Nephron progenitor cell (in vitro differentiated cells): ENCODE data around the gene RGCC.
"Not testable (repeated sequence)": the region's sequence is repeated elsewhere in the genome, so short reads cannot be mapped to it uniquely, and the experiment has no call there.

Experiments used
- DNase-seq: peaks from one replicate; pipeline ENCODE4 v3.0.0; 2021
- H3K27ac Mint-ChIP-seq: 2 replicates; pipeline ENCODE4 v1.8.0; 2021; ENCODE audit warnings: mild to moderate bottlenecking, moderate library complexity, mixed read lengths
- H3K27me3 Mint-ChIP-seq: 2 replicates; pipeline ENCODE4 v1.8.0; 2021; ENCODE audit warnings: mild to moderate bottlenecking, low read depth, mixed read lengths; ENCODE audit not compliant: poor library complexity
- H3K36me3 Mint-ChIP-seq: 2 replicates; pipeline ENCODE4 v1.8.0; 2021; ENCODE audit warnings: low read depth, mixed read lengths
- H3K4me1 Mint-ChIP-seq: 2 replicates; pipeline ENCODE4 v1.8.0; 2021; ENCODE audit warnings: mixed read lengths
- H3K4me3 Mint-ChIP-seq: 2 replicates; pipeline ENCODE4 v1.8.0; 2021; ENCODE audit warnings: mild to moderate bottlenecking, moderate library complexity, mixed read lengths
- H3K9me3 Mint-ChIP-seq: 2 replicates; pipeline ENCODE4 v1.8.0; 2021; ENCODE audit warnings: mild to moderate bottlenecking, moderate library complexity, mixed read lengths
- TF ChIP-seq, protein P1 (sequence below): fragments of 200-600 bp; sonication (generic); IDR thresholded peaks from 2 replicates; pipeline ENCODE4 v1.5.0; 2021; ENCODE audit warnings: antibody characterized with exemption

RGCC gene

DNA sequence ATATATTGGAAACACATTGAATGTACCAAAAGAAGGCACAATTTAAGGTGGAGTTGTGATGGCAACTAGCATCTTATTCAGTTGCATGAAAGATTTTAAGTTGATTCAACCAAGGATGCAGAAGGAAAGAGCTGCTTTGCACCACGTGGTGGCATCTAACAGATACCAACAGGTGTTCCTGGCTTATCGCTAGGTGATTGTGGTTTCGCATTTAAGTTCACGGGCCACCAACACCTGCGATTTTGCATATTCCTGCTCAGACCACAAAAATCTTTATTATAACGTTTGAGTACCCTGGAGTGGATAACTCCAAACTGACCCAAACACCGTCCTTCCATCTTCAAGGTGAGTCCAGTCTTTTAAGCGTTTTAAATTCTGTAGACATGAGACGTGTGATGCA, 45.3 kb downstream of the RGCC start:
- Mint-ChIP-seq H3K9me3 (peaks cover 27% of the 10 kb centered on the region), H3K36me3 (no peaks in the 10 kb centered on the region), H3K27ac (no peak overlapping the region), H3K27me3 (peaks cover 7% of the 10 kb centered on the region), H3K4me1 (peaks cover 5% of the 10 kb centered on the region), H3K4me3 (no peak overlapping the region)
- DNase-seq = no peak
- TF ChIP-seq, protein P1, sequence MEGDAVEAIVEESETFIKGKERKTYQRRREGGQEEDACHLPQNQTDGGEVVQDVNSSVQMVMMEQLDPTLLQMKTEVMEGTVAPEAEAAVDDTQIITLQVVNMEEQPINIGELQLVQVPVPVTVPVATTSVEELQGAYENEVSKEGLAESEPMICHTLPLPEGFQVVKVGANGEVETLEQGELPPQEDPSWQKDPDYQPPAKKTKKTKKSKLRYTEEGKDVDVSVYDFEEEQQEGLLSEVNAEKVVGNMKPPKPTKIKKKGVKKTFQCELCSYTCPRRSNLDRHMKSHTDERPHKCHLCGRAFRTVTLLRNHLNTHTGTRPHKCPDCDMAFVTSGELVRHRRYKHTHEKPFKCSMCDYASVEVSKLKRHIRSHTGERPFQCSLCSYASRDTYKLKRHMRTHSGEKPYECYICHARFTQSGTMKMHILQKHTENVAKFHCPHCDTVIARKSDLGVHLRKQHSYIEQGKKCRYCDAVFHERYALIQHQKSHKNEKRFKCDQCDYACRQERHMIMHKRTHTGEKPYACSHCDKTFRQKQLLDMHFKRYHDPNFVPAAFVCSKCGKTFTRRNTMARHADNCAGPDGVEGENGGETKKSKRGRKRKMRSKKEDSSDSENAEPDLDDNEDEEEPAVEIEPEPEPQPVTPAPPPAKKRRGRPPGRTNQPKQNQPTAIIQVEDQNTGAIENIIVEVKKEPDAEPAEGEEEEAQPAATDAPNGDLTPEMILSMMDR = no peak

- Mint-ChIP-seq H3K9me3 (peaks cover 27% of the 10 kb centered on the region), H3K36me3 (no peaks in the 10 kb centered on the region), H3K4me3 (no peak overlapping the region), H3K27ac (no peak overlapping the region), H3K27me3 (peaks cover 5% of the 10 kb centered on the region), H3K4me1 (peaks cover 5% of the 10 kb centered on the region)
- TF ChIP-seq, protein P1 = no peak
- no peak for DNase-seq
Measured at GRCh38 chr13:41503356-41503755, 46.0 kb downstream of the RGCC start.

DNA sequence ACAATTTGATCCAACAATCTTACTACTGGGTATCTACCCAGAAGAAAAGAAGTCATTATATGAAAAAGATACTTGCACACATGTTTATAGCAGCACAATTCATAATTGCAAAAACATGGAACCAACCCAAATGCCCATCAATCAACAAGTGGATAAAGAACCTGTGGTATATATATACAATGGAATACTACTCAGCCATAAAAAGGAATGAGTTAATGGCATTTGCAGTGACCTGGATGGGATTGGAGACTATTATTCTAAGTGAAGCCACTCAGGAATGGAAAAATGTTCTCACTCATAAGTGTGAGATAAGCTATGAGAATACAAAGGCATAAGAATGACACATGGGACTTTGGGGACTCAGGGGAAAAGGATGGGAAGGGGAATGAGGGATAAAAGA, 47.3 kb downstream of the RGCC start:
- H3K9me3 Mint-ChIP-seq = peaks cover 27% of the 10 kb centered on the region
- not testable (repeated sequence) for H3K4me3 Mint-ChIP-seq, H3K4me1 Mint-ChIP-seq

GRCh38 chr13:41505209-41505835, 48.0 kb downstream of the RGCC start:
- DNase-seq = no peak
- Mint-ChIP-seq H3K4me3 (no peak overlapping the region), H3K9me3 (peaks cover 27% of the 10 kb centered on the region), H3K27me3 (peaks cover 4% of the 10 kb centered on the region), H3K27ac (no peak overlapping the region), H3K36me3 (no peaks in the 10 kb centered on the region), H3K4me1 (peaks cover 6% of the 10 kb centered on the region)
- TF ChIP-seq, protein P1 = no peak

More for the DNA sequence above, 47.3 kb downstream of the RGCC start:
- not testable (repeated sequence) for H3K27me3 Mint-ChIP-seq, DNase-seq, H3K27ac Mint-ChIP-seq, H3K36me3 Mint-ChIP-seq

GRCh38 chr13:41506312-41506711, 49.0 kb downstream of the RGCC start:
- Mint-ChIP-seq H3K4me1 (peaks cover 6% of the 10 kb centered on the region), H3K27ac (no peak overlapping the region), H3K36me3 (no peaks in the 10 kb centered on the region), H3K9me3 (peaks cover 36% of the 10 kb centered on the region), H3K27me3 (peaks cover 4% of the 10 kb centered on the region), H3K4me3 (no peak overlapping the region)
- no peak for DNase-seq
- TF ChIP-seq, protein P1 = no peak

- no peaks in the 10 kb centered on the region for H3K36me3 Mint-ChIP-seq
Measured at GRCh38 chr13:41509971-41510370, 52.6 kb downstream of the RGCC start.

More at GRCh38 chr13:41509971-41510370, 52.6 kb downstream of the RGCC start:
- Mint-ChIP-seq H3K27ac (no peak overlapping the region), H3K27me3 (peaks cover 6% of the 10 kb centered on the region), H3K9me3 (peaks cover 27% of the 10 kb centered on the region), H3K4me1 (peaks cover 6% of the 10 kb centered on the region), H3K4me3 (no peak overlapping the region)
- TF ChIP-seq, protein P1 = no peak
- DNase-seq = no peak
